K562 (cell line): ENCODE measurements around the gene SFMBT2. TPM values are rescaled to one million over a fixed set of nuclear protein-coding genes. Genes with fewer than 3 reads are reported as not detected.

ENCODE experiments used
- ATAC-seq: fragments of 200-7000 bp; cut with Tn5 transposase; 3 replicates; pipeline ENCODE4 v1.9.1; 2020; ENCODE audit warnings: moderate library complexity
- BruUV-seq: library from RNA; stranded (reverse); fragments of 400-500 nt; replicated peaks from 2 replicates; lab custom pipeline; 2021; lab: Mats Ljungman, UMichigan
- CTCF ChIA-PET: fragments of 300-600 bp; formaldehyde crosslinking; extraction: SDS; loops from one replicate; lab custom pipeline; 2021; ENCODE audit warnings: low intra/inter-chr PET ratio; lab: Yijun Ruan, JAX
- POLR2A ChIA-PET: fragments of 300-600, 350-650 bp; sonication (Branson Sonifier 250); formaldehyde crosslinking; extraction: SDS; loops from one replicate; lab custom pipeline; 2021; ENCODE audit warnings: antibody characterized with exemption, inconsistent platforms; lab: Yijun Ruan, JAX
- DNase-seq, 4 experiments: peaks; one replicate each; pipeline versions ENCODE4 v3.0.0 to v3.0.0-alpha.2; 2011 to 2018; ENCODE audit warnings: low spot score in 3 of 4, mixed read lengths in 3 of 4; ENCODE audit errors: extremely low read depth in 1 of 4
- FAIRE-seq: peaks from 2 replicates; lab custom pipeline; 2011; peaks lifted over from hg19 to GRCh38; lab: Jason Lieb, UNC
- H2AFZ ChIP-seq: 2 replicates; pipeline ENCODE4 v1.6.0; 2011; ENCODE audit warnings: low read depth, low read length, control low read depth, inconsistent platforms
- H3K27ac ChIP-seq: fragments of 200-600 bp; 3 replicates; pipeline ENCODE4 v1.8.0; 2011; ENCODE audit warnings: low read depth, mild to moderate bottlenecking, control low read depth, inconsistent platforms, low read length, moderate library complexity, mixed read lengths; ENCODE audit errors: extremely low read depth
- H3K27me3 ChIP-seq, 2 experiments: fragments of 300-600 bp in 1 of 2; 2 replicates in 1 of 2; 3 replicates in 1 of 2; pipeline versions ENCODE4 v1.6.0 to v1.8.0; 2011; ENCODE audit warnings: inconsistent platforms in 2 of 2, low read length in 2 of 2, mild to moderate bottlenecking in 1 of 2, mixed read lengths in 1 of 2, moderate library complexity in 1 of 2; ENCODE audit not compliant: control insufficient read depth in 2 of 2, insufficient read depth in 2 of 2
- H3K36me3 ChIP-seq: fragments of 300-600 bp; 3 replicates; pipeline ENCODE4 v1.8.0; 2011; ENCODE audit warnings: mild to moderate bottlenecking, low read length, inconsistent platforms; ENCODE audit not compliant: control insufficient read depth, insufficient read depth
- H3K4me1 ChIP-seq, 2 experiments: fragments of 200-600 bp in 1 of 2; replicated peaks in 1 of 2; 2 replicates in 1 of 2; 3 replicates in 1 of 2; pipeline versions ENCODE4 v1.5.1 to v1.8.0; 2011; ENCODE audit warnings: inconsistent platforms in 2 of 2, low read length in 2 of 2, mild to moderate bottlenecking in 1 of 2, mixed read lengths in 1 of 2, moderate library complexity in 1 of 2; ENCODE audit not compliant: control insufficient read depth in 2 of 2, insufficient read depth in 2 of 2
- H3K4me2 ChIP-seq: 2 replicates; pipeline ENCODE4 v1.6.1; 2011; ENCODE audit warnings: low read length, control low read depth, inconsistent platforms, mixed read lengths; ENCODE audit not compliant: insufficient read depth
- H3K4me3 ChIP-seq: fragments of 200-600 bp; sonication (generic), shearing (Covaris generic); 2 replicates; pipeline ENCODE4 v1.5.1; 2016; ENCODE audit warnings: control low read depth, inconsistent platforms
- H3K79me2 ChIP-seq: fragments of 200-600 bp; 3 replicates; pipeline ENCODE4 v1.8.0; 2011; ENCODE audit warnings: low read length, inconsistent platforms; ENCODE audit not compliant: control insufficient read depth, insufficient read depth
- H3K9ac ChIP-seq, 2 experiments: 2 replicates each; pipeline versions ENCODE4 v1.6.0 to v1.6.1; 2011; ENCODE audit warnings: low read depth in 2 of 2, low read length in 2 of 2, control low read depth in 1 of 2, inconsistent platforms in 1 of 2, mild to moderate bottlenecking in 1 of 2, mixed read lengths in 1 of 2; ENCODE audit not compliant: insufficient read depth in 1 of 2
- H3K9me1 ChIP-seq: one replicate; pipeline ENCODE4 v1.6.0; 2011; ENCODE audit warnings: inconsistent platforms, mild to moderate bottlenecking, low read length, moderate library complexity; ENCODE audit not compliant: control insufficient read depth, insufficient read depth
- H3K9me3 ChIP-seq: replicated peaks from 2 replicates; pipeline ENCODE4 v1.5.1; 2011; ENCODE audit warnings: low read depth, low read length, inconsistent platforms; ENCODE audit not compliant: control insufficient read depth, insufficient read depth
- H4K20me1 ChIP-seq: replicated peaks from 2 replicates; pipeline ENCODE4 v1.6.1; 2011; ENCODE audit warnings: low read length, inconsistent platforms, mixed read lengths; ENCODE audit not compliant: control insufficient read depth, insufficient read depth
- AFF1 ChIP-seq, 2 experiments: fragments of 450-650 bp; IDR thresholded peaks; 2 replicates each; pipeline ENCODE4 v1.6.1; 2018; ENCODE audit warnings: mild to moderate bottlenecking in 2 of 2, low read depth in 1 of 2; ENCODE audit not compliant: partially characterized antibody in 2 of 2
- VEZF1 ChIP-seq: fragments of 200-800 bp; sonication (Bioruptor generic); IDR thresholded peaks from 2 replicates; pipeline ENCODE4 v1.6.1; 2017; ENCODE audit warnings: missing genetic modification characterization, missing compliant biosample characterization
- WGBS: fragments of 100-300 bp; shearing (Covaris generic); methylation state at CpG from one replicate; pipeline ENCODE4 v1.1.6; 2016; ENCODE audit warnings: low coverage, mixed read lengths; ENCODE audit not compliant: insufficient coverage; ENCODE audit errors: missing lambda C conversion rate; 5-methylcytosine and 5-hydroxymethylcytosine counted together
- in situ Hi-C: fragments of 300-500 bp; cut with MboI; formaldehyde crosslinking; loops from 4 replicates; pipeline ENCODE4 v1.15.0; 2018; ENCODE audit warnings: inconsistent platforms, mixed read lengths
- intact Hi-C: fragments of 100-400 bp; cut with micrococcal nuclease; formaldehyde crosslinking; loops from 2 replicates; pipeline ENCODE4 v1.14.2; 2022
- polyA plus RNA-seq, 8 experiments: library from polyadenylated mRNA; depleted of rRNA in 4 of 8; stranded (reverse) in 5 of 8; unstranded in 3 of 8; fragments of >200 nt; fragmentation: Nextera tagmentation in 2 of 8; fragmentation: Illumina TruSeq in 1 of 8; extraction: Ambion mirVana in 2 of 8; extraction: Trizol in 1 of 8; gene quantifications; 2 replicates each; pipeline versions ENCODE4 v1.2.1 to v1.2.3, GENCODE V29; 2011 to 2014; ENCODE audit warnings: inconsistent platforms in 1 of 8, missing spikeins in 1 of 8
- total RNA-seq, 7 experiments: library from RNA; depleted of rRNA in 6 of 7; stranded (reverse); fragments of >200 nt in 6 of 7; fragmentation: Illumina TruSeq in 2 of 7; extraction: Trizol in 2 of 7; gene quantifications; 2 replicates each; pipeline versions ENCODE4 v1.2.1 to v1.2.3, GENCODE V29; 2011 to 2021; ENCODE audit warnings: low replicate concordance in 1 of 7

The SFMBT2 gene
- total and polyA plus RNA-seq, 9 of the 15 experiments (the other 6 are each of a cell fraction or from before 2014, with no cell fraction given): 1.2 to 13.6 (median 7.6) TPM

DNA sequence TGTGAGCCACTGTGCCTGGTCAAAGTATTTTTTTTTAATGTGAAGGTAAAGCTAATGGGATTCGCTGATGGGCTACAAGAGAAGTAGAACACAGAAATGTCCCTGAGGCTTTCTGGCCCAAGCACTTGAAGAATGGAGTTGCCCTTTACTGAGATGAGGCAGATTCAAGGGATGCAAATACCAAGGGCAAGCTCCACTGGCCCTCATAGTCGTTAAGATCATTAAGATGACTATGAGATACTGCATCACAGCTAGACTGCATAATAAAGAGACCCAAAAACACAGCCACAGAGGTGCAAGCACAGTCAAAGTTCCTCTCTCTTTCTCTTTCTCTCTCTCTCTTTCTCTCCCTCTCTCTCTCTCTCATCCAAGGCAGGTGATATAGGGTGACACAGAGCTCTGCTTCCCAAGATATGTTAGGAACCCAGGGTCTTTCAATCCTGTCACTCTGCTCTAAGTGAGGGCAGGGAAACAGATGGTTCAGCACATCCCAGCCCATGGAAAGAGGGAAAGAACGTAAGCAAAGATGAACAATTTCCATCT, 117.4 kb downstream of the SFMBT2 start:
- FAIRE-seq: no peak
- CTCF ChIA-PET: no interaction called here

More for the DNA sequence above, 117.4 kb downstream of the SFMBT2 start:
- H3K27me3 ChIP-seq: no peaks in the 10 kb centered on the region
- peaks cover 5% of the 10 kb centered on the region; the same call in 1 of the 2 replicates for H4K20me1 ChIP-seq
- BruUV-seq: no TSS peak
- H3K27ac ChIP-seq: no peak overlapping the region
- intact Hi-C loops (no loop called here), in situ Hi-C loops (no loop called here)
- no peak overlapping the region for H3K4me2 ChIP-seq
- peaks cover 84% of the 10 kb centered on the region for H3K79me2 ChIP-seq
- no peak for ATAC-seq
- no peaks in the 10 kb centered on the region for H3K9me1 ChIP-seq
- H3K4me1 ChIP-seq: peaks cover 3 to 4% of the 10 kb centered on the region in 2 experiments; a peak in 3 of 5 replicates
- TF ChIP-seq VEZF1 (CRISPR knock-in tag) (no peak), AFF1 (IDR thresholded peaks at IDR 0.05; ENCODE audit: low read depth in 1 of 2, partially characterized antibody in 2 of 2) (no peak)
- no peak overlapping the region for H3K9ac ChIP-seq
- peaks cover under 1% of the 10 kb centered on the region; the same call in 1 of the 3 replicates for H3K36me3 ChIP-seq
- H3K4me3 ChIP-seq: no peak overlapping the region
- H3K9me3 ChIP-seq: no peaks in the 10 kb centered on the region
- 46% methylated on average over 3 of the region's 3 CpGs for WGBS
- POLR2A ChIA-PET: interaction anchor here (0.7 kb wide), 1 partner anchor 483 kb away, joined by 3 read pairs; no protein-coding TSS in a partner anchor
- H2AFZ ChIP-seq: no peak overlapping the region
- DNase-seq: no peak
